ENCODE data around the gene FLOT1. TPM values are rescaled to one million over a fixed set of nuclear protein-coding genes. Genes with fewer than 3 reads are reported as not detected.

The FLOT1 gene
- total and polyA plus RNA-seq, 9 of the 15 experiments (the other 6 are each of a cell fraction or from before 2014, with no cell fraction given) = 11.7 to 149 (median 118) TPM

DNA sequence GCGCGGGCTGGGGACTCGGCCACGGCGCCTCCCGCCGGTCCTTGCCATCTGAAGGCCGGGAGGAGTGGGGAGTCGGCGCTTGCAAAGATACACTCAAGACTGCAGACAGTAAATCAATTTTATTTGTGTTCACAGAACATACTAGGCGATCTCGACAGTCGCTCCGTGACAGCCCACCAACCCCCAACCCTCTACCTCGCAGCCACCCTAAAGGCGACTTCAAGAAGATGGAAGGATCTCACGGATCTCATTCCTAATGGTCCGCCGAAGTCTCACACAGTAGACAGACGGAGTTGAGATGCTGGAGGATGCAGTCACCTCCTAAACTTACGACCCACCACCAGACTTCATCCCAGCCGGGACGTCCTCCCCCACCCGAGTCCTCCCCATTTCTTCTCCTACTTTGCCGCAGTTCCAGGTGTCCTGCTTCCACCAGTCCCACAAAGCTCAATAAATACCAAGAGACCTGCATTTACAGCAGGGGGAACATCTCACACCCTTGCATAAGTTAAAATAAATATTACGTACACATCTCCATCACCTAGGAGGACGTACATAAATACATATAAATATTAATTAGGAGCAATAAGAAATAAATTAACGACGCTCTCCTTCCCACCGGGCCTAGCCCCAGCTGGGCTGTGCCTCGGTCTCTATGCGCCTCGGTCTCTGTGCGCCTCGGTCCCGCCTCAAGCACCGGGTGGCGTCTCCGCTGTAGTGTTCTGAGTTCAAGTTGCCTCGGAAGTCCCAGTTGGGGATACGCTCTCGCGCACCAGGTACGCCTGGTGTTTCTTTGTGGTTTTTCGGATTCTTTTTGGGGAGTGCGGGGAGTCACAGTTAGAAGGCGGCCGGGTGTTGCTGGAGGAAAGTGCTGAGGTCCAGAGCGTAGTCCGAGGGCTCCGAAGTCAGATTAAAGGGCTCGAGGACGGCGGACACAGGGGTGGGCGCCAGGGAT lies 889 bp upstream of the FLOT1 start:
- POLR2A ChIA-PET = interaction anchor here (0.5 to 2.1 kb wide), 20 partner anchors 8 to 156 kb away, joined by 3 to 10 read pairs (median 4); partner anchors contain the start of gene MDC1
- Histone ChIP-seq H3K27ac (ENCODE audit: extremely low read depth, low read depth, low read length) (peak overlapping the region; percentile 87), H2AFZ (ENCODE audit: low read depth, low read length) (peak overlapping the region; percentile 95), H3K4me1 (replicated peaks in 1 of 2; ENCODE audit: control insufficient read depth in 2 of 2, insufficient read depth in 2 of 2, low read length in 2 of 2) (peaks cover 33 to 47% of the 10 kb centered on the region in 2 experiments), H3K36me3 (ENCODE audit: control insufficient read depth, insufficient read depth, low read length) (peaks cover 30% of the 10 kb centered on the region), H3K79me2 (ENCODE audit: control insufficient read depth, insufficient read depth, low read length) (peaks cover 52% of the 10 kb centered on the region), H3K27me3 (ENCODE audit: control insufficient read depth in 2 of 2, insufficient read depth in 2 of 2, low read length in 2 of 2) (no peaks in the 10 kb centered on the region), H3K4me2 (ENCODE audit: insufficient read depth, low read length) (peak overlapping the region; percentile 92), H3K9me1 (ENCODE audit: control insufficient read depth, insufficient read depth, low read length) (peaks cover 5% of the 10 kb centered on the region), H3K4me3 (peak overlapping the region; percentile 91), H3K9ac (ENCODE audit: insufficient read depth in 1 of 2, low read depth in 2 of 2, low read length in 2 of 2) (peak overlapping the region; percentile 80 to 99), H3K9me3 (replicated peaks; ENCODE audit: control insufficient read depth, insufficient read depth, low read depth, low read length) (no peaks in the 10 kb centered on the region), H4K20me1 (replicated peaks; ENCODE audit: control insufficient read depth, insufficient read depth, low read length) (peaks cover 4% of the 10 kb centered on the region; the same call in 1 of the 2 replicates)
- in situ Hi-C loops (cut with MboI) (loop anchor here (5.0 kb wide), 2 partner anchors 134 to 334 kb away; no protein-coding TSS in a partner anchor), intact Hi-C loops (cut with micrococcal nuclease) (loop anchor here (1.0 to 5.0 kb wide), 6 partner anchors 23 to 339 kb away; partner anchors contain the start of gene TUBB)
- CTCF ChIA-PET (ENCODE audit: low intra/inter-chr PET ratio) = interaction anchor here (0.9 to 3.7 kb wide), 6 partner anchors 79 to 341 kb away, joined by 3 to 20 read pairs (median 7); no protein-coding TSS in a partner anchor
- 1% methylated on average over 55 of the region's 55 CpGs for whole genome bisulfite sequencing (ENCODE audit: insufficient coverage, low coverage, missing lambda C conversion rate)
- peak; percentile 70 for FAIRE-seq
- TSS peak; percentile 89 for BruUV-seq (replicated peaks)
- peak; percentile 62 for ATAC-seq
- DNase-seq (ENCODE audit: extremely low read depth in 1 of 4, low spot score in 3 of 4) = peak; percentile 57 to 78 (median 61)
- TF ChIP-seq RBM22 (IDR thresholded peaks at IDR 0.05; ENCODE audit: low read depth, low read length, poor library complexity, severe bottlenecking) = peak; percentile 83
- TF ChIP-seq, protein P1, sequence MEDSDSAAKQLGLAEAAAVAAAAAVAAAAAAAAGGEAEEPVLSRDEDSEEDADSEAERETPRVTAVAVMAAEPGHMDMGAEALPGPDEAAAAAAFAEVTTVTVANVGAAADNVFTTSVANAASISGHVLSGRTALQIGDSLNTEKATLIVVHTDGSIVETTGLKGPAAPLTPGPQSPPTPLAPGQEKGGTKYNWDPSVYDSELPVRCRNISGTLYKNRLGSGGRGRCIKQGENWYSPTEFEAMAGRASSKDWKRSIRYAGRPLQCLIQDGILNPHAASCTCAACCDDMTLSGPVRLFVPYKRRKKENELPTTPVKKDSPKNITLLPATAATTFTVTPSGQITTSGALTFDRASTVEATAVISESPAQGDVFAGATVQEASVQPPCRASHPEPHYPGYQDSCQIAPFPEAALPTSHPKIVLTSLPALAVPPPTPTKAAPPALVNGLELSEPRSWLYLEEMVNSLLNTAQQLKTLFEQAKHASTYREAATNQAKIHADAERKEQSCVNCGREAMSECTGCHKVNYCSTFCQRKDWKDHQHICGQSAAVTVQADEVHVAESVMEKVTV (CRISPR knock-in tag; IDR thresholded peaks at IDR 0.05) = no peak
- no peak for TF ChIP-seq HIVEP1 (CRISPR knock-in tag; IDR thresholded peaks at IDR 0.05)
- TF ChIP-seq TAF15 (IDR thresholded peaks at IDR 0.05; ENCODE audit: low read depth, low read length) = 0 out of 2 replicates have a peak, but pooled peaks have one; percentile 30
- TF ChIP-seq SMARCE1 (IDR thresholded peaks at IDR 0.05) = no peak; the same call in 1 of the 2 replicates
- no peak for TF ChIP-seq MCM5 (IDR thresholded peaks at IDR 0.05; ENCODE audit: low read depth)
- TF ChIP-seq, protein P2, sequence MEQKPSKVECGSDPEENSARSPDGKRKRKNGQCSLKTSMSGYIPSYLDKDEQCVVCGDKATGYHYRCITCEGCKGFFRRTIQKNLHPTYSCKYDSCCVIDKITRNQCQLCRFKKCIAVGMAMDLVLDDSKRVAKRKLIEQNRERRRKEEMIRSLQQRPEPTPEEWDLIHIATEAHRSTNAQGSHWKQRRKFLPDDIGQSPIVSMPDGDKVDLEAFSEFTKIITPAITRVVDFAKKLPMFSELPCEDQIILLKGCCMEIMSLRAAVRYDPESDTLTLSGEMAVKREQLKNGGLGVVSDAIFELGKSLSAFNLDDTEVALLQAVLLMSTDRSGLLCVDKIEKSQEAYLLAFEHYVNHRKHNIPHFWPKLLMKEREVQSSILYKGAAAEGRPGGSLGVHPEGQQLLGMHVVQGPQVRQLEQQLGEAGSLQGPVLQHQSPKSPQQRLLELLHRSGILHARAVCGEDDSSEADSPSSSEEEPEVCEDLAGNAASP (IDR thresholded peaks at IDR 0.05) = no peak
- TF ChIP-seq CBX5 (IDR thresholded peaks at IDR 0.05; ENCODE audit: borderline replicate concordance, low read depth) = no peak
- TF ChIP-seq, protein P3, sequence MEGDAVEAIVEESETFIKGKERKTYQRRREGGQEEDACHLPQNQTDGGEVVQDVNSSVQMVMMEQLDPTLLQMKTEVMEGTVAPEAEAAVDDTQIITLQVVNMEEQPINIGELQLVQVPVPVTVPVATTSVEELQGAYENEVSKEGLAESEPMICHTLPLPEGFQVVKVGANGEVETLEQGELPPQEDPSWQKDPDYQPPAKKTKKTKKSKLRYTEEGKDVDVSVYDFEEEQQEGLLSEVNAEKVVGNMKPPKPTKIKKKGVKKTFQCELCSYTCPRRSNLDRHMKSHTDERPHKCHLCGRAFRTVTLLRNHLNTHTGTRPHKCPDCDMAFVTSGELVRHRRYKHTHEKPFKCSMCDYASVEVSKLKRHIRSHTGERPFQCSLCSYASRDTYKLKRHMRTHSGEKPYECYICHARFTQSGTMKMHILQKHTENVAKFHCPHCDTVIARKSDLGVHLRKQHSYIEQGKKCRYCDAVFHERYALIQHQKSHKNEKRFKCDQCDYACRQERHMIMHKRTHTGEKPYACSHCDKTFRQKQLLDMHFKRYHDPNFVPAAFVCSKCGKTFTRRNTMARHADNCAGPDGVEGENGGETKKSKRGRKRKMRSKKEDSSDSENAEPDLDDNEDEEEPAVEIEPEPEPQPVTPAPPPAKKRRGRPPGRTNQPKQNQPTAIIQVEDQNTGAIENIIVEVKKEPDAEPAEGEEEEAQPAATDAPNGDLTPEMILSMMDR (IDR thresholded peaks at IDR 0.05 in 2 of 3, conservative IDR thresholded peaks at IDR 0.05 in 1 of 3; ENCODE audit: insufficient read depth in 2 of 3, low read depth in 1 of 3, low read length in 3 of 3) = no peak
- TF ChIP-seq NFXL1 (CRISPR knock-in tag; IDR thresholded peaks at IDR 0.05) = no peak
- TF ChIP-seq BCL6 (CRISPR knock-in tag; IDR thresholded peaks at IDR 0.05) = no peak
- TF ChIP-seq, protein P4, sequence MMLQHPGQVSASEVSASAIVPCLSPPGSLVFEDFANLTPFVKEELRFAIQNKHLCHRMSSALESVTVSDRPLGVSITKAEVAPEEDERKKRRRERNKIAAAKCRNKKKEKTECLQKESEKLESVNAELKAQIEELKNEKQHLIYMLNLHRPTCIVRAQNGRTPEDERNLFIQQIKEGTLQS (IDR thresholded peaks at IDR 0.05) = no peak
- TF ChIP-seq, protein P4 (CRISPR knock-in tag; conservative IDR thresholded peaks at IDR 0.05) = 0 out of 2 replicates have a peak, but pooled peaks have one; percentile 30
